Activated CD4-positive, alpha-beta T cell treated with anti-CD3 and anti-CD28 coated beads, Interleukin-2, amount 10 ng/mL, durations not matched to agents 24 days and 14 days (primary cell): ENCODE data around the gene SERPINB2. TPM values are rescaled to one million over a fixed set of nuclear protein-coding genes. Genes with fewer than 3 reads are reported as not detected.

Experiments
- DNase-seq: peaks from one replicate; pipeline ENCODE4 v3.0.0; 2022
- H3K27ac Mint-ChIP-seq: one replicate; pipeline ENCODE4 v1.8.0; 2022; ENCODE audit warnings: mild to moderate bottlenecking, mixed read lengths
- H3K27me3 Mint-ChIP-seq: one replicate; pipeline ENCODE4 v1.8.0; 2022; ENCODE audit warnings: mixed read lengths
- H3K36me3 Mint-ChIP-seq: one replicate; pipeline ENCODE4 v1.8.0; 2022; ENCODE audit warnings: low read depth, mild to moderate bottlenecking, mixed read lengths
- H3K4me1 Mint-ChIP-seq: one replicate; pipeline ENCODE4 v1.8.0; 2021; ENCODE audit warnings: mixed read lengths
- H3K4me3 Mint-ChIP-seq: one replicate; pipeline ENCODE4 v1.8.0; 2022; ENCODE audit warnings: mild to moderate bottlenecking, moderate library complexity, mixed read lengths
- H3K9me3 Mint-ChIP-seq: one replicate; pipeline ENCODE4 v1.8.0; 2021; ENCODE audit warnings: mixed read lengths
- intact Hi-C: fragments of 100-400 bp; cut with micrococcal nuclease; formaldehyde crosslinking; loops from one replicate; pipeline ENCODE4 v1.15.1; 2023
- total RNA-seq: library from RNA; stranded (reverse); gene quantifications from 2 replicates; pipeline ENCODE4 v1.2.3, GENCODE V29; 2022

The SERPINB2 gene
- total RNA-seq, 1 donor from 2014 or later: not detected

DNA sequence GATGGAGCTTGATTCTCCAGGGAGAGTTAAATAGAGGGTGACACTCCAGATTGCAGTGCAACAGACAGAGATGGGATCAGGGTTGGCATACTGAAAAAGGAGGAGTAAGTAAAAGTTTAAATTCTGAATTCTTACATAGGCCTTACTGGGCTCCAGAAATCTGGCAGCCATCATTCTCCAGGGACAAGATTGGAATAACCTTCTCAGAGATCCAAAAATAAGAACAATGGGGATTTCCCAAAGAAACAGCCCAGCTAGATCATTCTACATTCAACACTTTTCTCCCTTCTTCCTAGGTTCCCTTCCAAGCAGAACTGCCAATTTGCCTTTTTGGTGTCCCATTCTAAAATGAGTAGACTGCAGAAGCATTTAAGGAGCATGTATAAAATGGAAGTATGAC is 14.9 kb upstream of the SERPINB2 start:
- H3K4me1 Mint-ChIP-seq: no peaks in the 10 kb centered on the region
- H3K4me3 Mint-ChIP-seq: no peak overlapping the region
- H3K9me3 Mint-ChIP-seq: no peaks in the 10 kb centered on the region
- no peaks in the 10 kb centered on the region for H3K36me3 Mint-ChIP-seq
- H3K27me3 Mint-ChIP-seq: peaks cover 5% of the 10 kb centered on the region
- no peak for DNase-seq
- intact Hi-C loops: no loop called here
- H3K27ac Mint-ChIP-seq: no peak overlapping the region

DNA sequence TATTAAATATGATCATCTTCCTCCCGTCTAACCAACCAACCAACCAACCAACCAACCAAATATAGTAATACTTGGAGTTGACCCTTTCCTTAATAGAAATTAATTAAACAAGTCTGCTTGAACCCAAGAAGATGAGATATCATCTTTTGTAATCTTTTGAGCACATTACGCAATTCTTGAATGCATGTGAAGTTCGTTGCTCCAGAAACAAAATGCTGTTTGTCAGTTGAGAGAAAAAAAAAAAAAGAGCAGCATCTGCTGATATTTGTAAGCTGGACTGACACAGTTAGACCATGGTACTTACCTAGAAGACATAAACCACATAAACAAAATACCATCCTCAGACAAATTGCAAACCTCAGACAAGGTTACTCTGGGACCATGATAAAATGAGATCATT is 9.2 kb upstream of the SERPINB2 start:
- intact Hi-C loops: no loop called here
- Mint-ChIP-seq H3K9me3 (no peaks in the 10 kb centered on the region), H3K4me3 (no peak overlapping the region), H3K27me3 (peaks cover 11% of the 10 kb centered on the region), H3K27ac (no peak overlapping the region), H3K4me1 (peaks cover 5% of the 10 kb centered on the region), H3K36me3 (no peaks in the 10 kb centered on the region)
- DNase-seq: peak; percentile 8

DNA sequence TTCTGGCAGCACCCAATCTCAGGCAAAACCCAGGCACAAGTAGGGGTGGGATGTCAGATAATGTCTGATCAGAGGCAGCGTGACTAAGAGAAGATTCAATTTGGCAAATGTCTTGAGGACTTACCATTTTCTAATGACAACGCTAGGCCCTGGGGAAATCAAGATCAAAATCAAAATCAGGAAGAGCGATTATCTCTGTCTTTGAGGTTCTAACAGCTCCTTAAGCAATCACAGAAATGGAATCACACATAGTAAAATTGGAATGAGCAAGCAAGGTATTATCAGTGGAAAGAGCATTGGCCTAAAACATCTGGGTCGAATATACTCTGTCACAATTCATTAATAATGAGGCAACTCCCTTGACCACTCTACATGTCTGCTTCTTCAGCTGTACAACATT is 8.6 kb upstream of the SERPINB2 start:
- peaks cover 8% of the 10 kb centered on the region for H3K27me3 Mint-ChIP-seq
- no peaks in the 10 kb centered on the region for H3K9me3 Mint-ChIP-seq
- H3K27ac Mint-ChIP-seq: no peak overlapping the region
- H3K4me3 Mint-ChIP-seq: no peak overlapping the region
- intact Hi-C loops: no loop called here
- no peaks in the 10 kb centered on the region for H3K36me3 Mint-ChIP-seq
- peaks cover 5% of the 10 kb centered on the region for H3K4me1 Mint-ChIP-seq
- peak; percentile 26 for DNase-seq

DNA sequence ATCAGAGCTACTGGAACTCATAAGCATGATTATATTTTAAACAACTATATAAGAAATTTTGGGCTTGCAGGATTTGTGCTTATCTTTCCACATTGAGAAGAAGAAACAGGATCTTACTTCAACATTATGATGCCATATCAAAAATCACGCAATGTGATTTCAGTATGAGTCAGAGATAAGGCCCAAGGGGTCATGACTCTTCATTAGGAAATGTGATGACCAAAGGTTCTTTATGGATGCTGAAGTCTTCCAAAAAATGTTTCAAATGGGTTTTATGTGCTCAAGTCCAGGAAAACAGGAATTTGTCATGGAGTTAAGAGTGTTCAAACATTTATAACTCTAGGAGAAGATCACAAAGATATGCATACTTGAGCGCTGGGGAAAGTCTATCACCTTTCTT is 7.8 kb upstream of the SERPINB2 start:
- Mint-ChIP-seq H3K9me3 (no peaks in the 10 kb centered on the region), H3K27me3 (peaks cover 12% of the 10 kb centered on the region), H3K4me3 (no peak overlapping the region), H3K36me3 (no peaks in the 10 kb centered on the region), H3K27ac (no peak overlapping the region), H3K4me1 (peaks cover 5% of the 10 kb centered on the region)
- intact Hi-C loops: loop anchor here (5.0 kb wide), 2 partner anchors 47 to 58 kb away; no protein-coding TSS in a partner anchor
- peak; percentile 18 for DNase-seq

DNA sequence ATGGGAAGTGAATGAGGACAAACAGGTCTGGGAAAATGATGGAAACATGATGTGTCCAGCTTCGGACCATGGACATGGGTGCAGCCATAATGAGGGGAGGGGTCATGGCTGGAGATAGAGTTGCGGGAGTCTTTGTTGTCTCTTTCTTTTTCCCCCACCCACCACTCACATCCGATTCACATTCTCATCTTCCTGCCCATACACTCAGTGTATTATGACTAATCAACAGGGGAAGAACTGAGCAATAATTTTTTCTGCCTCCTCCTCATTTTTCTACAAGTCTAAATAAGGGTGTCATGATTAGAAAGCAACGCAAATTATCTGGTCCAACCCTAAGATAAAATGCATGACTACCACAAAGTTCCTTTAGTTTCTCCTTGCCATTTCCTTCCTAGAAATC is 5.7 kb upstream of the SERPINB2 start:
- Mint-ChIP-seq H3K36me3 (no peaks in the 10 kb centered on the region), H3K9me3 (no peaks in the 10 kb centered on the region), H3K4me3 (no peak overlapping the region), H3K27ac (no peak overlapping the region), H3K4me1 (peaks cover 5% of the 10 kb centered on the region), H3K27me3 (peaks cover 11% of the 10 kb centered on the region)
- DNase-seq: peak; percentile 25
- intact Hi-C loops: loop anchor here (5.0 kb wide), 2 partner anchors 50 to 55 kb away; no protein-coding TSS in a partner anchor

DNA sequence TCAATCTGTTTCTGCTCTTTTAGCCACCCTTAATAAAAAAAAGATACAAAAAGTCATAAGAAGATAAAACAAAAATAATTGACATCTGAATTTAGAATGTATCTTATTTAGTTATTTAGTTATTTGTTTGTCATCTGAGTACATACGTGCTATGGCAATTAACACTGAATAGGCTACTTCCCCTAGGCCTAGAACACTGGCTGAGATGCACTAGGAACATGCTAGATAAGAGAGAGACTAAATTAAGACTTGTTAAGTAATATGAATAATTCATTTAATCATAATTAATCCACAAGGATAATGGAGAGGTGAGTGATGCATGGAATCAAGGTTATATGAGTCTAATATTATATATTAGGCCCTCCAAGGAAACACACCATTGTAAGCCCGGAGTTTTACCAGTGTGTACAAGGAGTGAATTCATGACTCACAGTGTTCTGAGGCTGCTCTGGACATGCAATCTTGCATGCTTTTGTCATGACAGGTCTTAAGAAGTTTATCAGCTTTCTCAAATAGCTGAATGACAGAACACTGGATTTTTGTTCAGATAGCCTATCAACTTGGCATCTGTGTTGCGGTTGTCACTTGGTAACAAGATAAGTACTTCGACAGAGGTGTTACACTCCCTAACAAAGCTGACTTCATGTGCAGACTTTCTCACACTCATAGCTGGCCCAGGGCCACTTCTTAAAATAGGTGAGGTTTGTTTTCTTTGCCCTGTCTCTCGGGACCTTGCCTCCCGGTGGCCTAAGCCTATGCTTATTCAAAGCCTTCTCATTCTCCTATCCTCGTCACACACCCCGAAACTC is 5.0 kb upstream of the SERPINB2 start:
- Mint-ChIP-seq H3K4me1 (peaks cover 8% of the 10 kb centered on the region), H3K4me3 (no peak overlapping the region), H3K27ac (no peak overlapping the region), H3K9me3 (no peaks in the 10 kb centered on the region), H3K36me3 (no peaks in the 10 kb centered on the region), H3K27me3 (peaks cover 13% of the 10 kb centered on the region)
- intact Hi-C loops: loop anchor here (5.0 kb wide), 2 partner anchors 50 to 55 kb away; no protein-coding TSS in a partner anchor
- DNase-seq: peak; percentile 31

DNA sequence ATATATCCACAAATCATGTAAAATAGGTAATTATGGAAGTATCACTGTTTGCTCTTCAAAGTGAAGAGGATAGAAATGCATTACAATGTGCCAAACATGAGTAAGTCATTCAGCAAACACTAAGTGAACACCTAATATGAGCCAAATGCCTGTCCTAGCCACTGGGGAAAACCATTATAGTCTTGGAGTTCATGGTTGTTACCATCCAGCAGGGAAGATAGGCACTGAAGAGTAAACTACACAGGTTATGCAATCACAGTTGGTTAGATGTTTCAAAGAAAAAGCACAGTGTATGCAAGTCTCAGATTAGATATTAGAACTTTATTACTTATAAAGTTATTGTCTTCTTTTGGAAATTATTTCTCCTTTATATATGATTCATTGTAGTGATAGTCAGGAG is 3.9 kb upstream of the SERPINB2 start:
- Mint-ChIP-seq H3K4me1 (peaks cover 9% of the 10 kb centered on the region), H3K9me3 (no peaks in the 10 kb centered on the region), H3K27me3 (peaks cover 15% of the 10 kb centered on the region), H3K36me3 (no peaks in the 10 kb centered on the region), H3K4me3 (no peak overlapping the region), H3K27ac (no peak overlapping the region)
- intact Hi-C loops: loop anchor here (5.0 kb wide), 2 partner anchors 51 to 54 kb away; no protein-coding TSS in a partner anchor
- DNase-seq: peak; percentile 34

DNA sequence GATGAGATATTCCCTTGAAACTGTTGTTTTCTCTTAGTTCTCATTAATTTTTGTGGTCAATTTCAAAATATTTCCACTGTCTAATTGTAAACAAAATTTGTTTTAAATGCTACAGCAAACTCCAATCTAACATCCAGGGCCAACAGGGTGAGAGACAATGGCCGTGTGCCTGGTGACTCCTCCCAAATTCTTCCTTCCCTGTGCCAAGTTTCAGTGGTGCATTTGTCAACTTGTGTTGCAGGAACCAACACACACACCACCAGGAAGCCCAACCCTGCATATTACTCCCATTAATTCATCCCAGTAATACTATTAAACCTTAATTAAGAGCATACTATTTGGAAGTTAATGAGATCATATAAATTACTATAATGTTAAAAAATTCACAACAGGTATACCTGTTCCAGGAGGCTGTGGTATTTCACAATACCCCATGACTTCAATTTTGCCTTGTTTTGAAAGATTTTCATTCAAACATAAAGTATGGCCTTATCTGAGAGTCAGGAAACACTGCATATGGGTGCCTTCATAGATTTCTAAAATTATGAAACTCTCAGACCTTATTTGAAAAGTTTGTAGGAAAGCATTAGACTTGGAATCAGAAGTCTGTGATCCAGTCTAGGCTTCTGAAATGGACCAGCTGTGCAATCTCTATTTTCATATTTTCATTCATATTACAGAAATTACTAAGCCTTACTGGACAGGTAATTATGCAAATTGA is 1.1 kb downstream of the SERPINB2 start:
- no peaks in the 10 kb centered on the region for H3K36me3 Mint-ChIP-seq
- H3K4me3 Mint-ChIP-seq: no peak overlapping the region
- H3K27ac Mint-ChIP-seq: no peak overlapping the region
- no peak for DNase-seq
- peaks cover 4% of the 10 kb centered on the region for H3K4me1 Mint-ChIP-seq
- intact Hi-C loops: no loop called here
- H3K9me3 Mint-ChIP-seq: no peaks in the 10 kb centered on the region
- peaks cover 14% of the 10 kb centered on the region for H3K27me3 Mint-ChIP-seq

DNA sequence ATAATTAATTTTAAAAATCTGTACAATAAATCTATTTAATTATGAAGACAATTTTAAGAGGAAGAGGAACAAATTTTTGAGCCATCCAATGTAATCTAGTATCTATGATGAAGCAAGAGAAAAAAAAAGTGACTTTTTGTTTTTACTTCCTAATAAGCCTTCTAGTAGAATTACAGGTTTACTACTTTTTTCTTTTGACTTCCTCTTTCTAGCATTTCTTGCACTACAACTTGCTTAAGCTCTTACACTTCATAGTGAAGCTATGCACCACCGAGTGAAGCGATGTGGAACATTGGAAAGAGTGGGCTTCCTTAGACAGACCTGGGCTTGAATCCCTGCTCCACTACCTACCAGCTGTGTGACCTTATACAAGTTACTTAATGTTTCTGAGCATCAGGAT is 2.1 kb downstream of the SERPINB2 start:
- H3K27ac Mint-ChIP-seq: no peak overlapping the region
- DNase-seq: no peak
- no peaks in the 10 kb centered on the region for H3K36me3 Mint-ChIP-seq
- H3K27me3 Mint-ChIP-seq: peaks cover 15% of the 10 kb centered on the region
- H3K4me1 Mint-ChIP-seq: peaks cover 4% of the 10 kb centered on the region
- no peaks in the 10 kb centered on the region for H3K9me3 Mint-ChIP-seq
- intact Hi-C loops: loop anchor here (5.0 kb wide), 1 partner anchor 108 kb away; no protein-coding TSS in a partner anchor
- no peak overlapping the region for H3K4me3 Mint-ChIP-seq

DNA sequence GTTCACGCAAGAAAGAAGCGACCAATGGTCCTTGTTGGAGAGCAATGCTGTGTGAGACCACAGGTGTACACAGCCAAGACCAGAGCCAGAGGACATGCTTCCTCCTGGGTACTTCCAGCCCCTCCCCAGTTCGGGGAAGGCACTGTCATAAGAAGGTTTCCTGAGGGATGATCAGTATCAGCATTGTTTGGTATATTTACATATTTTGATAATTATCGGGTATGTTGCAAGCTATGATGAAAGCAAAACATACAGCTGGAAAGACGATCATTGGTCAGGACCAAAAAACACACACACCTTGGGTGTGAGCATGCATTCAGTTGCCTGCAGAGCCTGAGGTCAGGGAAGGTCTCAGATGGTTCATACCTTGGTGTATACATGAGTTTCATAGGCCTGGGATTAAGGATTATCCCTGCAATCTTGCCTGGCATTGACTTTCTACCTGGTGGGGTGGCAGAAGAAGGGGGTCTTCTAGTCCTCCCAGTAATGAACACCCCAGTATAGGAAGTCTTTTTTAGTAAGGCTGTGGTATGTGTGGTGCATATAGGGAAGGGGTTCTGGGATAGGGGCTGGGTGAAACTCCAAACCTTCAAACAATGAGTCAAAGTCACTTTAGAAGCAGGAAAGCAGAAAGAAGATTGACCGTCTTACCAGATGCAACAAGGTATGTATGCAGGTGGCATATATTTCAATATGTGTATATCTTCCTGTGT is 2.9 kb downstream of the SERPINB2 start:
- intact Hi-C loops: loop anchor here (5.0 kb wide), 1 partner anchor 107 kb away; no protein-coding TSS in a partner anchor
- no peak overlapping the region for H3K4me3 Mint-ChIP-seq
- no peaks in the 10 kb centered on the region for H3K36me3 Mint-ChIP-seq
- H3K9me3 Mint-ChIP-seq: no peaks in the 10 kb centered on the region
- peaks cover 14% of the 10 kb centered on the region for H3K27me3 Mint-ChIP-seq
- no peak overlapping the region for H3K27ac Mint-ChIP-seq
- H3K4me1 Mint-ChIP-seq: peaks cover 6% of the 10 kb centered on the region
- no peak for DNase-seq

DNA sequence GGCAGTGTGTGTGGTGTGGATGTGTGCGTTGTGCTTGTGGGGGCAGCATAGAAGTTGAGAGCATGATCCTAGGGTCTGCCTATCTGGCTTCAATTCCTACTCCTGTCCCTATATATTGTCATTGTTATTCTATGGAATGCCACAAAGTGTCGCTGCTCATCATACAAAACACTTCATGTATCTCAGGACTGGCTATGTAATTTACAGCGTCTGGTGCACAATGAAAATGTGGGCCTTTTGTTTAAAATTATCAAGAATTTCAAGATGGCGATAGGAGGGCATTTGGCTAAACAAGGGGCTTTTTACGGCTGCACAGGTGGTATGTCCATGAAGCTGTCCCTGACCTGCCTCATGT is 3.4 kb downstream of the SERPINB2 start:
- H3K4me1 Mint-ChIP-seq: peaks cover 6% of the 10 kb centered on the region
- peaks cover 16% of the 10 kb centered on the region for H3K27me3 Mint-ChIP-seq
- intact Hi-C loops: loop anchor here (1.0 to 5.0 kb wide), 2 partner anchors 88 to 106 kb away; no protein-coding TSS in a partner anchor
- H3K36me3 Mint-ChIP-seq: no peaks in the 10 kb centered on the region
- H3K4me3 Mint-ChIP-seq: no peak overlapping the region
- no peak for DNase-seq
- H3K9me3 Mint-ChIP-seq: no peaks in the 10 kb centered on the region
- no peak overlapping the region for H3K27ac Mint-ChIP-seq

DNA sequence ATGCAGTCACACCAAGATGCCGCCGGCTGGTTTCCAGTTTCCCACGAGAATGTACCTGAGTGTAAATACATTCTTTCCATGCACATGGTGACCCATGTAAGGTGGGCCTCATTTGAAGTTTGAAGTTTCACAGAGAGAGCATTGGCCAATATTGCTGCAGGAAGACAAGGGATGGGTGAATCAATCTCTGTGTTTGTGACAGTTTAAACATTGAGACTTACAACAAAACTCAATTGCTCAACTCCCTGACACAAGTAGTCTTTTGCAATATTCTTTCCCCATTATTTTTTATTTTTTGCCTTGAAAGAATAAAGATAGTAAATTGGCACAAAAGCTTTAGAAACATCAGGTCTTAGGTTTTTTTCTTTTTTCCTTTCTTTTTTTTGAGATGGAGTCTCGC is 5.1 kb downstream of the SERPINB2 start:
- Mint-ChIP-seq H3K27ac (no peak overlapping the region), H3K36me3 (no peaks in the 10 kb centered on the region), H3K27me3 (peaks cover 19% of the 10 kb centered on the region), H3K4me3 (no peak overlapping the region), H3K4me1 (peaks cover 4% of the 10 kb centered on the region), H3K9me3 (no peaks in the 10 kb centered on the region)
- intact Hi-C loops: loop anchor here (5.0 kb wide), 1 partner anchor 105 kb away; no protein-coding TSS in a partner anchor
- DNase-seq: no peak

DNA sequence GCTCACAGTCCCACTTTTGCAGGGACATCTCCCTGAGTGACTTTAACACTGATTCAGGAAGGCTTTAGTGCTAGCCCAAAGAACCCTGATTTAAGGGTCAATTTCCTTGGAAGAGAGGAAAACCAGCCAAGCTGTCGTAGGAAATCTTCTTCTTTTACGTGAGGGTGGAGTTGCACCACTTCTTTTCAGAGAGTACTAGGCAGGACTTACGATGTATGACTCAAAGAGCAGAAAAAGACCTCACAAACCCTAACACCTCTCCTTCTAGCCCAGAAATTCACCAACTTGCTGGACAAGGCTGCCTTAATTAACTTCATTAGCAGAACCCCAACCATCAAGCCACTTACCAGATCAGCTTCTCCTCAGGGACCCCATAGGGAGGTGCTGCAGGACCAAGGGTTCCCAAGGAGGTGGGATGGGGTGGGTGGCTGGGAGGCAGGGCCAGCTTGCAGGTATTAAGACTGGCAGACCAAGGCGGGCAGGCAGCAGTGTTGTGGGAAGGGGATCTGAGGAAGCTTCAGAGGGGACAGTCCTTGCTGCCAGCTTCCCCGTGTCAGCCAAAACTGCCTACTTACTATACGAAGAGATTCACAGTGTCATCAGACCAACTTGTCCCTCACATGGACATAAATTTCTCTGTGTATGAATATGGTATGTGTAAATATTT is 6.7 kb downstream of the SERPINB2 start:
- Mint-ChIP-seq H3K27me3 (peaks cover 21% of the 10 kb centered on the region), H3K27ac (no peak overlapping the region), H3K9me3 (no peaks in the 10 kb centered on the region), H3K4me1 (peaks cover 2% of the 10 kb centered on the region), H3K36me3 (no peaks in the 10 kb centered on the region), H3K4me3 (no peak overlapping the region)
- DNase-seq: no peak
- intact Hi-C loops: loop anchor here (5.0 kb wide), 1 partner anchor 103 kb away; no protein-coding TSS in a partner anchor
